LNCAP (cell line): ENCODE results near the gene NXPH4.

Experiments
- TF ChIP-seq, protein P1 (sequence below): fragments of 450-650 bp; IDR thresholded peaks from 2 replicates; pipeline ENCODE4 v1.5.1; 2017; ENCODE audit warnings: mild to moderate bottlenecking

The NXPH4 gene

GRCh38 chr12:57261428-57261865, 44.9 kb downstream of the NXPH4 start:
- TF ChIP-seq, protein P1, sequence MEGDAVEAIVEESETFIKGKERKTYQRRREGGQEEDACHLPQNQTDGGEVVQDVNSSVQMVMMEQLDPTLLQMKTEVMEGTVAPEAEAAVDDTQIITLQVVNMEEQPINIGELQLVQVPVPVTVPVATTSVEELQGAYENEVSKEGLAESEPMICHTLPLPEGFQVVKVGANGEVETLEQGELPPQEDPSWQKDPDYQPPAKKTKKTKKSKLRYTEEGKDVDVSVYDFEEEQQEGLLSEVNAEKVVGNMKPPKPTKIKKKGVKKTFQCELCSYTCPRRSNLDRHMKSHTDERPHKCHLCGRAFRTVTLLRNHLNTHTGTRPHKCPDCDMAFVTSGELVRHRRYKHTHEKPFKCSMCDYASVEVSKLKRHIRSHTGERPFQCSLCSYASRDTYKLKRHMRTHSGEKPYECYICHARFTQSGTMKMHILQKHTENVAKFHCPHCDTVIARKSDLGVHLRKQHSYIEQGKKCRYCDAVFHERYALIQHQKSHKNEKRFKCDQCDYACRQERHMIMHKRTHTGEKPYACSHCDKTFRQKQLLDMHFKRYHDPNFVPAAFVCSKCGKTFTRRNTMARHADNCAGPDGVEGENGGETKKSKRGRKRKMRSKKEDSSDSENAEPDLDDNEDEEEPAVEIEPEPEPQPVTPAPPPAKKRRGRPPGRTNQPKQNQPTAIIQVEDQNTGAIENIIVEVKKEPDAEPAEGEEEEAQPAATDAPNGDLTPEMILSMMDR, result no peak

GRCh38 chr12:57262126-57262822, 45.7 kb downstream of the NXPH4 start:
- TF ChIP-seq, protein P1, result no peak

DNA sequence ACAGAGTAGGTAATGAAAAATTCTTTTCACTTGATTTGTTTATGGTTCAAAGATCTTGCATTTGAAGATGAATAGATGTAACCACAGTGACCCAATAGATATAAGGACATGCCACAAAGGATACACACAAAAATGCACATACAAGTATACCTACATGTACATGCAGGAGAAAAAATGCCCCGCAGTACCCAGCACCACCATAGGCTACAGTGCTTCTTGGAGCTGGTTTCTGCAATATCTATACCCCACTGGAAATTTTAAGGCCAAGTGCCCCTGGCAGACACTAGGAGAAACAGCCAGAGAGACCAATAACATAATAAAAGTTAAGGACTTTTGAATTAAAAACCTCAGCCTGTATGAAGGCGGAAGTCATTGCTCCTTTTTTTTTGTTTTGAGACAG, 46.5 kb downstream of the NXPH4 start:
- TF ChIP-seq, protein P1, result no peak

DNA sequence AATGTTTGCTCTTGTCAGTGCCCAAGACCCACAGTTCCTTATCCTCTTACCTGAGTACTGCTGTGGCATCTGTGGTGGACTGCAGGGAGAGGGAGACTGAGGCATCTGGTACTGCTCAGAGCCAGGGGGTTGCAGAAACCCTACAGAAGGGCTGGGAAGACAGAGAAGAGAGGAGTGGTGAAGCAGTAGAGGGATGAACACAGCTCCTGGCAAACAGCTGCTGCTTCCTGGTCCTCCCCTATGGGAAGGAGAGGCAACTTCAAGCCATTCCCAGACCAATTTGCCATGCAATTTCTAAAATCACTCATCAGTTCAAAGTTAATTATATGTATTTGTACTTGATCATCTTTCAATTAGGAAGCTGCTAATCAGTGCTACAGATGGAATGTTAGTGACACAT, 50.1 kb downstream of the NXPH4 start:
- TF ChIP-seq, protein P1, result no peak

DNA sequence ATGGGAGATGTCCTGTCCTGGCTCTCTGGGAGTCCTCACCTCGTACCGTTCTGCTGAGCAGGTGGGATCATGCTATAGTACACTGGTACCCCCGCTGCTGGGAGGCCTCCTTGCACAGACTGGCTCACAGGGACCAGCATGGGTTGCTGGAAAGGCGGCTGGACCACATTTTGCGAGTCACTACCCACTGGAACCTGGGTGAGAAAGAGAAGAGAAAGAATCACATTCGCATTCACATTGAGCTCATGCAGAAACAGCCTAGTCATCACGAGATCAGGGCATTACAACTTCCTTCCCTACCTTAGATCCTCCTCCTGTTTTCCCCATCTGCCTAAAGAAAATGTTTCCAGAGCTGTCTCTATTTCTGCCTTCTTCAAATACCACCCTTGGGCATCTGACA, 51.7 kb downstream of the NXPH4 start:
- TF ChIP-seq, protein P1, result no peak

GRCh38 chr12:57270966-57271470, 54.4 kb downstream of the NXPH4 start:
- TF ChIP-seq, protein P1, result no peak

- TF ChIP-seq, protein P1, result no peak
Measured at GRCh38 chr12:57272337-57273151, 56.0 kb downstream of the NXPH4 start.
